Stimulated activated CD8-positive, alpha-beta memory T cell treated with anti-CD3 and anti-CD28 coated beads, Interleukin-7, amount 100 ng/mL, for 4 hours (primary cell): ENCODE data around the gene TMEM128.
"Not testable (repeated sequence)": the region's sequence is repeated elsewhere in the genome, so short reads cannot be mapped to it uniquely, and the experiment has no call there.

ENCODE experiments used
- DNase-seq, 2 donors: peaks; one replicate each; pipeline ENCODE4 v3.0.0-alpha.2; 2020; ENCODE audit warnings: low read depth in 2 of 2

TMEM128 gene

DNA sequence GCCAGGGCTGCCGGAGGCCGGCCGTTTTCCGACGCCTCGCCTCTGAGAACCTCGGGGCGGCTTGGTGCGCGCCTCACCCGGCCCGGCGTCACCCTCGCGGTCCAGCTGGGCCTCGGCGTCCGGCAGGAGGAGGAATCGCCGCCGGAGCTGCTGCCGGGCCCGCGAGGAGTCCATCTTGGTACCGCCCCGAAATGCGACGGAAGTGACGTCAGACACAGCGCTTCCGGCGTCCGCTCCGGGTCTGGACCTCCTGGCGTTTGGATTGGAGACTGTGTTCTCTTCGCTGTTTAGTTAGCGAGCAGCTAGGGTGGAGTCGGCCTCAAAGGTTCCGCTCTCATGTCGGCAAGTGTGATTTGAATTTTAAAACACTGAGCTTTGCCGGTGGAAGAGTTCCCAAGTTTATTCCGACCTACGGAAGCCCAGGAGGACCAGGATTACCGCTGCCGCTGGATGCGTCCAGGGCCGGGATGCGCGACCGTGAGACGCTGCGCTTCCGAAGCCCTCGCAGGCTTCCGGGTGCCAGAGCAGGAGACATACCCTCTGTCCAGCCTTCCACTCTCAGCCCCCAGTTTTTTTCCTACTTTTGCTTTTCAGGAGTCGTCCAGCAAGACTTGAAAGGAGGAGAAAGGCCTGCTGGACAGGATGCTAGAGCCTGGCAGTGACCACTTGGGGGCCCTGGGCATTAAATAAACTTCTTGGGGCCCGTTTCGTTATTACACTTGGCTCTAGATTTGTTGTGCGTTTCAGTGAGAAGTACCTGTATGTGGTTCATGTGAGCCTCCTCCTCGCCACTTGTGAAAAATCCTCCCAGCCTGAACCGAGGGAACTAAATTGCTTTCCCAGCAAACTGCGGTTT is at the start of gene TMEM128:
TSS of gene TMEM128 (minus strand) at position 195 of the 856 bp plus-strand sequence. CDS start at position 174, 21 bp downstream.
- DNase-seq, result peak; percentile 83 to 84

DNA sequence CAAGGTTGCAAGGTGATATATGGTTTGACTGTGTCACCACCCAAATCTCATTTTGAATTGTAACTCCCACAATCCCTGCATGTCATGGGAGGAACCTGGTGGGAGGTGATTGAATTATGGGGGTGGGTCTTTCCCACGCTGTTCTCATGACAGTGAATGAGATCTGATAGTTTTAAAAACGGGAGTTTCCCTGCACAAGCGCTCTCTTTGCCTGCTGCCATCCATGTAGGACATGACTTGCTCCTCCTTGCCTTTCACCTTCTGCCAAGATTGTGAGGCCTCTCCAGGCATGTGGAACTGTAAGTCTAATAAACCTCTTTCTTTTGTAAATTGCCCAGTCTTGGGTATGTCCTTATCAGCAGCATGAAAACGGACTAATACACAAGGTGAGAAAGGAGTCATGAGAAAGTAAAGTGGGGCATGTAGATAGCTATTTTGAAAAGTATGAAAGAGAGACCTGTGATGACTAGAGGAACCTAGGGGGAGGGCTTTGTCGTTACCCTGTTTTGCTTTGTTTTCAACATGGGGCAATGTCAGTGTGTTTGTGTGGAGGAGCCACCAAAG is 48.3 kb upstream of the TMEM128 start:
- DNase-seq, result no peak

DNA sequence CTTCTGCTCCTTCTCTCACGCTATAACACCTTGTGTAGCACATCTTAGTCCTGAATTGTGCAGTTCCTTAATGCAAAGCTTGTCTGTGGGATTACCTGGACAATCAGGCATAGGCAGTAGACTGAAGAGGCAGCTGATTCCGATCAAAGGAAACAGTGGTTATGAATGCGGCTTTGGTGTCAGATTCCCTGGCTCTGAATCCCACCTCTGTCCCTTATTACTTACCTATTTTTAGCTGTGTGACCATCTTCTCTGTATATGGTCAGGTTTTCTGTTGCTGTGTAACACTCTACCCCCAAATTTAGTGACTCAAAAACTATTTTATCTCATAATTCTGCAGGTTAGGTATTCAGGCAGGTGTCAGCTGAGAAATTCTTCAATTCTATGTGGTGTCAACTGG is 45.3 kb upstream of the TMEM128 start:
- DNase-seq, result no peak

GRCh38 chr4:4289941-4290850 is 42.2 kb upstream of the TMEM128 start, which contains the start of the genes LYAR and ZBTB49:
Gene LYAR, minus strand, starts transcription at chr4:4290154. Its CDS starts 6,412 bp downstream, at chr4:4283742.
Gene ZBTB49, plus strand, starts transcription at chr4:4290251. Its CDS starts 9,695 bp downstream, at chr4:4299946.
- DNase-seq, result peak; percentile 93

DNA sequence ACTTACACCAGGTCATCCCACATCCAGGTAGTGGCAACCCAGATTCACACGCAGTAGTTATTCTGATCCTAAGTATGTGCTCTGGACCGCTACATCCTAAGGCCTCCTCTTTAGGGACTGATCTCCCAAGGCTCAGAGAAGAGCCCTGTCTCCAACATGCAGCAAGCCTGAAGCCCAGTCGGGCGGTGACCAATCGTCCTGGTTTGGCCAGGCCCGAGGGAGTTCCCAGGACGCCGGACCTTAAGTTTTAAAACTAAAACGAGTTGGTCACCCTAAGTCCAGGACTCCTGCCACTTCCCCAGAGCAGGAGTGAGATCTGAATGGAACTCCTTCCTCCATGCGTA is 41.5 kb upstream of the TMEM128 start:
- no peak for DNase-seq

- no peak for DNase-seq
Observed at GRCh38 chr4:4289055-4289454, 41.0 kb upstream of the TMEM128 start.

GRCh38 chr4:4288098-4288497 is 40.1 kb upstream of the TMEM128 start:
- DNase-seq, result no peak

- no peak for DNase-seq
Observed at GRCh38 chr4:4284827-4285618, 37.0 kb upstream of the TMEM128 start.

- DNase-seq, result no peak
Observed at GRCh38 chr4:4281787-4282186, 33.8 kb upstream of the TMEM128 start.

DNA sequence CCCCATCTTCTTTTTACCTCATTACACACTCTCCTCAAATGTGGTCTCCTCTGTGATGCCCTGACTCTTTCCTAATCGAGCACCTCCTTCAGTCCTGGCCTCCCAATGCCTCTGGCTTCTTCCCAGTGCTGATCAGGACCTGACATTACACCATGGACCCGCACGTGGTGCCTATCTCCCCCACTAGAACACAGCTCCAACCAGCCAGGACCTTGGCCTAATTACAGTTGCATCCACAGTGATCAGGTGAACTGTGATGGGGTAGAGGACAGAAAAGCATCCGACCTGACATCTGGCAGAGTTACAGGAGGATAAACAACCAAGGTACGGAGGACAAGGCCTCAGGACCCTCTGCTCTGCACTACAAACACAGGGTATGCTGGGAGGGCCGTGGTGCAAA is 29.5 kb upstream of the TMEM128 start:
- no peak for DNase-seq

DNA sequence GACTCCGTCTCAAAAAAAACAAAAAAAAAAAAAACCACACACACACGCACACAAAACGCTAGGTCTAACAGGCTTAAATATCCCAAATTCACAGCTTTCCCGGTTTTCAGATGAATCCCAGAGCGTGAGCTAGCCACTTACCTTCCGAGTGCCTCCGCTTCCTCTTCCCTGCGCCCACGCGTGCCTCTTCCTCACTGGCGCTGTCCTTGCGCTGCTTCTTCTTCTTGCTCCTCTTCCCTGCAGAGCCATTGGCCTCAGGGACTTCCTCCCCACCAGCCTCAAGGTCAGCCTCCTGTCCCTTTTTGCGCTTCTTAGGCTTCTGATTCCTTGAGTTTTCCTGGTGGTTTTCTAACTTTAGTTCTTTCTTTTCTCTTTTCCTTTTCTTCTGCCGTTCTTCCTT is 26.2 kb upstream of the TMEM128 start:
- DNase-seq, result no peak

GRCh38 chr4:4271912-4272311 is 23.9 kb upstream of the TMEM128 start:
- DNase-seq, result no peak

GRCh38 chr4:4270529-4270928 is 22.5 kb upstream of the TMEM128 start:
- no peak for DNase-seq

GRCh38 chr4:4269856-4270255 is 21.8 kb upstream of the TMEM128 start:
- DNase-seq, result peak in 1 of 2 donors; percentile 12

DNA sequence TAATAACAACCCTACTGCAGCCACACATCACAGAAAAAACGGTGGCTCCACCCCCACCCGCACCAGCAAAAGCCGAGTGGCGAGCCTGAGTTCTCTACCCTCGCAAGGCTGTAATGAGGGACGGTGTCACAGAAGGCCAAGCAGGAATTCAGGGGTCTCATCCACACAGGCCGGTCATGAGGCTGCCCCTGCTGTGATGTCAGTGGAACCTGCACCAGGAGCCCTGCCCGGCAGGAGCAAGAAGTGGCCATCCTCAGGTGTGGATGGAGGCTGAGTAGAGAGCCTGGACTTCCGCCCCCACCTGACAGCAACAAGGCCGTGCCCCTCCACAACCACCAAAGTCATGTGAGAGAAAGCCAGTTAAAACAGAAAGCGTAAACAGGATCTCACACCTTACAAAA is 21.3 kb upstream of the TMEM128 start:
- peak in 1 of 2 donors; percentile 30 for DNase-seq

- no peak for DNase-seq
Observed at GRCh38 chr4:4268776-4269175, 20.8 kb upstream of the TMEM128 start.

DNA sequence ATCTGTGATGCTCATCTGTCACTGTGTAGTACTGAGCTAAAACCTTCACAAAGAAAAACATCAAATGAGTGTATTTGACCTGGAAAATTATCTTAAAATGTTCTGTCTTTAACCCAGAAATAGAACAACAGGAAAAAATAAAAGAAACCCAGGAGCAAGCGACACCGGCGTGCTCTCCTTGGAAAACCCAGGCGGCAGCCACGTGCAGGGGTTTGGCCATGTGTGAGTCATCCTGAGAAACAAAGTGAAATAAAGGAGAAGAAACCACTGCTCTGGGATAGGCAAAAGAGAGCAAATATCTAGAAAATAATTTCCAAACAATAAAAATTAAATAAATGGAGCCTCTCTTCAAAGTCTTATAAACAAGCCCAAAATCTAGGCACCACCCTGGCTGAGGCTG is 20.0 kb upstream of the TMEM128 start:
- no peak for DNase-seq

GRCh38 chr4:4260185-4260751 is 12.2 kb upstream of the TMEM128 start:
- DNase-seq, result no peak

DNA sequence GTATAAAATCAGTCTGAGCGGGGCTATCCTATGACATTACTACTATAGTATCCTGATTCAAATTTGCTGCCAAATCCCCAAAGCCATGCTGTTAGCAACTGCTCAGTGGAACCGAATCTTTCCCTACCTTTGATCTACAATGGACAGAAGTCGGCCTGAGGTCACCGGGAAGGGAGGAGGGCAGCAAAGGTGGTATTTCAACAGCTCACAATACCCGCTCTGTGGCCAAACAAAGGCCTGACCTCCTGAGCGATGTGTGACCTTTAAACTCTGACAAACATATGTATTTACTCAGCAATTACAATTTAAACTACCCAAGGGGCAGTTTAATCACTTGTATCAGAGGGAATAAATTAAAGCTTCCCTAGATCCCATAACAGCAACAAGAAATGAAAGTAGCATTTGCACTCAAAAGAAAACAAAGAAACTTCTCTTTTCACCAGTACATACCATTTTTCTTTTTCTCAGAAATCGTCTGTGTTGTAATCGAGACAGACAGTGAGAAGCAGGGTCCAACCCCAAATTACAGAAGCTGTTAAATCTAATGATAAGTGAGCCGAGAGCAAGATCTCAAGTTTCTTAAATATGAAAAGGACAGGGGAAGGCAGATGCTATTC is 11.6 kb upstream of the TMEM128 start:
- no peak for DNase-seq

GRCh38 chr4:4257705-4258104 is 9.7 kb upstream of the TMEM128 start:
- not testable (repeated sequence) for DNase-seq

DNA sequence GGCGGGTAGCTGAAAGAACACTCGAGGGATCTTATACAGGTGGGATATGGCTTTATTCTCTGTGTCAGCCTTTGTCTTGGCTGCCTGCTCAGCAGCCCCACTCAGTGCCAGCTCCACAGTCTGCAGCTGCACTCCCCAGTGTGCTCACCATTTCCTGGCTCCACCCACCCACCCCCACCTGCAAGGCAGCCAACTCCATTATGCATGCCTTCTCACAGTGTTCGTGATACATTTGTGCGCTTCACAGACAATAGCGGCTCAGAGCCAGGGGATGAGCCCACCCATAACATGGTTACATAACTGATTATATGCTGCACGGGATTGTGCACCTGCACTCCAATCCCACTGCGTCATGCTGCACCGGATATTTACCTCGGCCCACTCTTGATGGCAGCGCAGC is 8.8 kb upstream of the TMEM128 start:
- no peak for DNase-seq
